GF-D8 (cell line): ENCODE results near the gene TACSTD2.
"Not testable (repeated sequence)": the region's sequence is repeated elsewhere in the genome, so short reads cannot be mapped to it uniquely, and the experiment has no call there.

Experiments
- DNase-seq: peaks from one replicate; lab custom pipeline; 2025; lab: John Stamatoyannopoulos, UW

The TACSTD2 gene, protein sequence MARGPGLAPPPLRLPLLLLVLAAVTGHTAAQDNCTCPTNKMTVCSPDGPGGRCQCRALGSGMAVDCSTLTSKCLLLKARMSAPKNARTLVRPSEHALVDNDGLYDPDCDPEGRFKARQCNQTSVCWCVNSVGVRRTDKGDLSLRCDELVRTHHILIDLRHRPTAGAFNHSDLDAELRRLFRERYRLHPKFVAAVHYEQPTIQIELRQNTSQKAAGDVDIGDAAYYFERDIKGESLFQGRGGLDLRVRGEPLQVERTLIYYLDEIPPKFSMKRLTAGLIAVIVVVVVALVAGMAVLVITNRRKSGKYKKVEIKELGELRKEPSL

DNA sequence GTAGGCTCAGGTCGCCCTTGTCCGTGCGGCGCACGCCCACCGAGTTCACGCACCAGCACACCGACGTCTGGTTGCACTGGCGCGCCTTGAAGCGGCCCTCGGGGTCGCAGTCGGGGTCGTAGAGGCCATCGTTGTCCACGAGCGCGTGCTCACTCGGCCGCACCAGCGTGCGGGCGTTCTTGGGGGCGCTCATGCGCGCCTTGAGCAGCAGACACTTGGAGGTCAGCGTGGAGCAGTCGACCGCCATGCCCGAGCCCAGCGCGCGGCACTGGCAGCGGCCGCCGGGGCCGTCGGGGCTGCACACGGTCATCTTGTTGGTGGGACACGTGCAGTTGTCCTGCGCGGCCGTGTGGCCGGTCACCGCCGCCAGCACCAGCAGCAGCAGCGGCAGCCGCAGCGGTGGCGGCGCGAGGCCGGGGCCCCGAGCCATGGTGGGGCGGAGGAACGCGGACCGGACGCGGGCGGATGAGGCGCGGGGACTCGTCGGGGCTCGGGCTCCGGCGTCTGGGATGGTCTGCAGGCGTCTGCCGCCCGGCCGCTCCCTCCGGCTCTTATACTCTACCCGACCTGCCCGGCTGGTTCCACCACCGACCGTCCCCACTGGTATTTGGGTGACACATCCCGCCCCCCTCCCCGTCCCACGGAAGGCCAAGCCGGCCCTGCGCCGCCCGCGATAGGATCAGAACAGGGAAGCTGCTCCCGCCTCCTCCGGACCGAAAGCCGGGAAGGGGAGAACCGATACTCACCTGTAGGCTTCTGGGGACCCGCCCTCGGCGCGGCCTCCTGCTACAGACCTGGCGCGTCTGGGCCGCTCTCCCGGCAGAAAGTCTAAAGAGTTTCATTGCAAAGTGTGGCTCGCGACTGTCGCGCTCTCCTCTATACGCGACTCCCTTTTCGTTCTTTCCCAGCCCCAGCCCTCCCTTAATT lies at the start of gene TACSTD2:
Gene TACSTD2 (minus strand): TSS at position 526 of the 927 bp plus-strand sequence. CDS start 96 bp downstream, at position 430.
- no peak for DNase-seq

DNA sequence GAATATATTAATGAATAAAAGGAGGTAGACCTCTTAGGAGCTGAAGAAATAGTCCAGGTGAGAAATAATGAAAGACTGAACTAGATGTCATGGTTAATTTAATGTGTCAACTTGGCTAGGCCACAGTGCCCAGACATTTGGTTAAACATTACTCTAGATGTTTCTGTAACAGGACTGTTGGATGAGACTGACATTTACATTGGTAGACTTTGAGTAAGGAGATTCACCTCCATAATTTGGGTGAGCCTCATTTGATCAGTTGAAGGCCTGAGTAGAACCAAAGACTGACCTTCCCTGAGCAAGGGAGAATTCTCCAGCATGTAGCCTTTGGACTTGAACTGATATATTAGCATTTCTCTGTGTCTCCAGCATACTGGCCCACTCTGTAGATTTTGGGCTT lies 49.2 kb upstream of the TACSTD2 start:
- no peak for DNase-seq

DNA sequence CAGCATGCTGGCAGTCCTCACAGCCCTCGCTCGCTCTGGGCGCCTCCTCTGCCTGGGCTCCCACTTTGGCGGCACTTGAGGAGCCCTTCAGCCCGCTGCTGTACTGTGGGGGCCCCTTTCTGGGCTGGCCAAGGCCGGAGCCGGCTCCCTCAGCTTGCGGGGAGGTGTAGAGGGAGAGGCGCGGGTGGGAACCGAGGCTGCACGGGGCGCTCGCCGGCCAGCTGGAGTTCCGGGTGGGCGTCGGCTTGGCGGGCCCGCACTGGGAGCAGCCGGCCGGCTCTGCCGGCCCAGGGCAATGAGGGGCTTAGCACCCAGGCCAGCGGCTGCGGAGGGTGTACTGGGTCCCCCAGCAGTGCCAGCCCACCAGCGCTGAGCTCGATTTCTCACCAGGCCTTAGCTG lies 46.2 kb upstream of the TACSTD2 start:
- not testable (repeated sequence) for DNase-seq

DNA sequence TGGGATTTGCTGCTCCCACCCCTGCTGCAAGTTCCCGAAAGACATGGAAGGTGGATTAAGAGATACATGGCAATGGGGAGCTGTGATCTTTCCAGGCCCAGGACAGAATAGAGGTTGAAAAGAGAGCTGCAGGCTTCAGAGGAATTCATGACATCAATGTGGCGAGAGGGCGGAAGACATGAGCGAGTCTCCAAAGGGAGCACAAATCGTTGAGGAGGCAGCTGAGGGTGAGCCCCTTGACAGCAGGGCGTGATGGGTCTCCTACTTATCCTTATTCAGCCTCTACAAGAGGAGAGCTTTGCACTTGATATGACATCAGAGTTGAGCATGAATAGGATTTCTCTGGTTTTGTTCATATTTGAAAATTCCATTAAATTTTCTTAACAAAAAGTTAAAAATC lies 45.5 kb upstream of the TACSTD2 start:
- no peak for DNase-seq

DNA sequence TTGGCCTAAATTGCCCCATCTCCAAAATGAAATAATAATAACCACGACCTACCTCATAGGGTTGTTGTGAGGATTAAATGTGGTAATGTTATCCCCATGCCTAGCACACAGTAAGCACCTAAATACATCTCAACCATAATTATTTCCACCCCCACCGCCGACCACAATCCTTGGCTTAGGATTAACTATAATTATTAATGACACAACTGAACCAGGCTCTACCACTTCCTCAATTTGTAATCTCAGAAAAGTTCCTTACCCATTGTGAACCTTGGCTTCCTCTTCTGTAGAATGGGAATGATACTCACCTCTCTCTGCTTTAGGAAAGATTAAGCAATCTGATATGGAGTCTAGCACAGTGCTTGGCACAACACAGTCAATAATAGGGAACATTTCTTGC lies 44.3 kb upstream of the TACSTD2 start:
- DNase-seq, result no peak

DNA sequence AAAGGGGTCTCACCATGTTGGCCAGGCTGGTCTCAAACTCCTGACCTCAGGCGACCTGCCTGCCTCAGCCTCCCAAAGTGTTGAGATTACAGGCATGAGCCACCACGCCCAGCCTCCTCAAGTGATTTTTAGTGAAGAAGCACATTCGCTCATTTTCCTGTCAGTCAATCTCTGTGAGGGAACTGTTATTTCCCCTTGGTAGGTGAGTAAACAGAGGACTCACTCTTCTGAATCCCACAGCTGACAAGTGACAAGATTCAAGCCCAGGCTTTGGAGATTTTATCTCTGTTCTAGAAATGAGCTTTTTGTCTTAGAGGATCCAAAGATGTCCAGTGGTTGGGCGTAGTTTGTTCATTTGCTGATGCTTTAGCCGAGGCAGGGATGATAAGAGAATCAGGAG lies 43.9 kb upstream of the TACSTD2 start:
- DNase-seq, result no peak

DNA sequence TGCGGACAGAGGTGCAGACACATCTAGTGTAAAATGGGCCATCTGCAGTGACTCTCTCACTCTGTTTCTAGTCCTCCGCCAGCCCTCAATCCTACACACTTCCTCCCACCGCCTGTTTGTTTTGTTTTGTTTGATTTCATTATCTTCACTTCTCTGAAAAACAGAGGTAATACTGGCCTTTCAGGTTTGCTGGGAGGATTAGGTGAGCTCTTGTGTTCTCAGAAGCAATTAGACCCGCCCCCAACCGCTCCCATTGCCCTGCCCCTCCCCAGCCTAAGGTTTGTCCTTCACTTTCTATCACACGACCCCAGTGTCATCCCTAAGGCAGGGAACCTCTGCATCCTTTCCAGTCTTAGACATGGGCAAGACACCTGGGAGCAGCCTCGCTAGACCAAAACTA lies 43.2 kb upstream of the TACSTD2 start:
- DNase-seq, result no peak

DNA sequence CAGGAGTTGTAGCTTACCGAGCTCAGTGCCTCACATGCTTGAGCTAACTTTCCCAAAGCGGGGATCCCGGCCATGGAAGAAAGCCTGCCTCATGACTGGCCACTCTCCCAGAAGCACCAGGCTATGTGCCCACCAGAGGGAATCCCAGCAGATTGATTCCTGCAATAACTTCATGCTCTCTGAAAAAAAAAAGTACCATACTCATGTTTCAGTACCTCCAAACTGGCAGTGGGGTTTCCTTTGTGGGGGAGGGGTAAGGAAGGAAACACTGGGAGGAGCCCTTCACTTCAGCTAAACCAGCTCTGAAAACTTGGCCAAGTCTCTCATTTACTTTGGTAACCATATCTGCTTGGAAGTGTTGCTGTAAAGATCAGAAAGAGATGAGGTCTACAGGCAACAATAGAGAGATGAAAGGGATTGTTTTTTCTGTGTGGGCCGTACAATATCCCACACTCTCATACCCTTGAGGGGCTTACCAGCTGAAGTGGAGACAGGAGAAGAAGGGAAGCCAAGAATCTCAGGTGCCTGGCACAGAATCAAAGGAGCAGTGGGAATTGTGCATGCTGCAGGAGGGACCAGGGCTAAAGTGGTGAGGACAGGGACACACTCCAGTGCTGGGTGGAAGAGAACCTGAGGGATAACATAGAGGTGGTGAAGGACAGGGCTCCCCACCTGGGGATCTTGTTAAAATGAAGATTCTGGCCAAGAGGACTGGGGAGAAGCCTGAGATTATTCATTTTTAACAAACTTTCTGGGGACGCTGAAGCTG lies 42.4 kb upstream of the TACSTD2 start:
- DNase-seq, result no peak

DNA sequence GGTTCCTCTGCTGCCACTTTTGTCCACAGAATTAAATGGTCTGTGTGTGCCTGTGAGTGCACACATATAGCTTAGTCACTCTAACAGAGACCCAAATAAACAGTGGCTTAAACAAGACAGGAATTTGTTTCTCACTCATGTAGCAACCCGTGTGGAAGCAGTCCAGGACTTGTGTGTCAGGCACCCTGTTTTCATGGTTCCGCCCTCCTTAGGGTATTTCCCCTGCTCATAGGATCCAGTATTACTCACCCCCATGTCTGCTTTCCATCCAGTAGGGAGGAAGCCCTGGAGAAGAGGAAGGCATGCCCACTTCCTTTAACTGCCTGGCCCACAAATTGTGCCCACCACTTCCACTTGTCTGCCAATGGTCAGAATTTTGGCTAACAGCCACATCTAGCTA lies 41.3 kb upstream of the TACSTD2 start:
- DNase-seq, result no peak

DNA sequence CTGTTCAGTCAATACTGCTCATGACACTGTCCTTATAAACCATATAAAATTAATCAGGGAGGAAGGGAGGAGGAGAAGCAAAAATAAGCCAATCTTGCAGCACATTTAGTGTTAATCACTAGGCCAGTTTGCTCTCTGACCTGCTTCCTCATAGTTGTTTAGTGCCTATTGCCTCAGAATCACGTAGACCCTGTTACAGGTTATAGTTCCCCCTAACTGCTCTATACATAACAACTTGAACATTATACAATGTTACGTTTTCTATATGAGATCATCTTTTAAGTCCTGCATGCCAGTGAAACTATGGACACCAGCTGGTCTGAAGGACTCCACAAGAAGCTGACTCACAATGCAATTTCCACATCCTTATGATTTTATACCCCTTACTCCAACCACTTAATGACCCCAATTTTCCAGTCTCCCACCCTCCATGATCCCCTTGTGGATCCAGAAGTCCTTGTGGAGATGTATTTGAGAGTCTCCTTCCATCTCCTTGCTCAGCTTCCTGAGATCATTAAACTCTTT lies 34.9 kb upstream of the TACSTD2 start:
- DNase-seq, result no peak

DNA sequence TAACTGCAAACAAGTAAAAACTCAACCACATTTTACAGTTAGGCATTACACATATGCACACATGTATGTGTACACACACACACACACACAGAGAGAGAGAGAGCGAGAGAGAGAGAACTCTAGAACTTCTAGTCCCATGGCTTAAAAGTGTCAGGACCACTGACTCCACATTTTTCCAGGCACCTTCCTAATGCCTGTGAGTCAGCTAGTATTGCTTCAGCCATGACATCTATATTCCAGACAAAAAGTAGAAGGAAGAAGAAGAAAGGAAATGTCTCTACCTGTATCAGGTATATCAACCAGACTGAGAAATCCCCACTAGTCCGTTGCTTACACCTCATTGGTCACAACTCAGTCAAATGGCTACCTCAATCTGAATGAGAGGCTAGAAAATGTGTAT lies 31.9 kb upstream of the TACSTD2 start:
- no peak for DNase-seq

DNA sequence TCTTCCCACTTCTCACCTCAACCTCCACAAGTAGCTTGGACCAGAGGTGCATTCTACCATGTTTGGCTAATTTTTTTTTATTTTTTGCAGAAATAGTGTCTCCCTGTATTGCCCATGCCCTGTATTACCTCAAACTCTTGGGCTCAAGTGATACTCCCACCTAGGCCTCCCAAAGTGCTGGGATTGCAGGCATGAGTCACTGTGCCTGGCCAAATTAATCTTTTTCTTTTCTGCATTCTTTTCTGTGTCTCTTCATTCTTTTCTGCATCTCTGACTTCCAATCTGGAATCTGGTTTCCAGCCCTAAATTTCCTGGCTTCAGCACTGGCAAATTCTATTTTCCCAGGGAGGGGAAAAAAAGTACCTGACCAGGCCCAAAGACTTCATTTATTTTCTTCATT lies 31.2 kb upstream of the TACSTD2 start:
- no peak for DNase-seq

DNA sequence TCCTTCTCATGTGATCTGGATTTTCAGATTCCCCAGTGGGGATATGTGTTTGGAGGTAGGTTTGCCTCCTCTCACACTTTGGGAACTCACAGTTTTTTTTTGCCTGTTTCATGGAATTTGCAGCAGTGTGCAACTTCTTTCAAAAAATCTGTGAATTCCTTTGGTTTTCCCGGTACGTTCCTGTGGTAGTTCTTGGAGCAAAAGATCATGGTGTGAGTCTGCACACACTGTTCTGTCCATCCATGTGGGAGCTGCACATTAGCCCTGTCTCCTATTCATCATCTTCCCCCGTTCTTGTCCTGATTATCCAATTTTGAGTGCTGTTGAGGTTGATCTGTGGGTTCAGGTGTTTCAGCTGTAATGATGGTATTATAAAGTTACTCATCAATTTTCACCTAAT lies 30.3 kb upstream of the TACSTD2 start:
- DNase-seq, result no peak

DNA sequence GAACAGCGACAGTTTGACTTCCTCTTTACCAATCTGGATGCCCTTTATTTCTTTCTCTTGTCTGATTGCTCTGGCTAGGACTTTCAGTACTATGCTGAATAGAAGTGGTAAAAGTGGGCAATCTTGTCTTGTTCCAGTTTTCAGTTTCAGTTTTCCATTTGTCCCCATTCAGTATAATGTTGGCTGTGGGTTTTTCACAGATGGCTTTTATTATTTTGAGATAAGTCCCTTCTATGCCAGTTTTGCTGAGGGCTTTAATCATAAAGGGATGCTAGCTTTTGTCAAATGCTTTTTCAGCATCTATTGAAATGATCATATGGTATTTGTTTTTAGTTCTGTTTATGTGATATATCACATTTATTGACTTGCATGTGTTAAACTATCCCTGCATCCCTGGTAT lies 24.9 kb upstream of the TACSTD2 start:
- not testable (repeated sequence) for DNase-seq

DNA sequence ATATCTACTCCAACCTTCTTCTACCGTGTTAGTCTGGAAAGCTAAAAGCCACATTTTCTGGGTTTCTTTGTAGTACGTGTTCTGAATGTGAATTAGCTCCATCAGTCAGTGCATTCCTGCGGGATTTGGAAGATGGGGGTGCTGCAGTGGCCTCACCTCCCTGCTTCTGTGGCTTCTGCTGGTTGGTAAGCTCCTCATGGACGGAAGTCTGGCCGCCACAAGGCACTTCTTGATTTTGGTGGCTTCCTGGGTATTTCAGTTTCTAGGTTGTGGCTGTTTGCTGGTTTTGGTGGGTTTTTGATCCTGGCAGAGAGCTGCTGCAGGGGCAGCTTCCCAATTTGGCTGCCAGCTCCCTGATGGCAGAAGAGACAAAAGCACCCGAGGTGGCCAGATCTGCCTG lies 20.9 kb upstream of the TACSTD2 start:
- no peak for DNase-seq

DNA sequence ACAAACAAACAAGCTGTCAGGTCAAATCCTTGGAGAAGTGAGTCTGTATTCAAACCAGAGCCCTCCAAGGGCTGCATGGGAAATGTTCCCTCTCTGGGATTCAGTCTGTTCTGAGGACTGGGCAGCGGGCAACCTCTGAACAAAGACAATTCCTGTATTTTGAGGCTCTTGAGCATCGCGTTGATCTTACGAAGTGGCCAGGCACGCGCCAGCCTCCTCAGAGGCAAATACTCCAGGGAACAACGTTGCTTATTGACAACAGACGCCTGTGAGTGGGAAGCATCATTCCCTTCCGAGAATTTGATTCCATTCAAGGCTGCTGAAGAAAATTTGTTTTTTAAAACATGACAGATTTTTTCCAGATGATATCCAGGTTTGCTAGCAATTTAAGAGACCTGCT lies 20.0 kb upstream of the TACSTD2 start:
- no peak for DNase-seq

DNA sequence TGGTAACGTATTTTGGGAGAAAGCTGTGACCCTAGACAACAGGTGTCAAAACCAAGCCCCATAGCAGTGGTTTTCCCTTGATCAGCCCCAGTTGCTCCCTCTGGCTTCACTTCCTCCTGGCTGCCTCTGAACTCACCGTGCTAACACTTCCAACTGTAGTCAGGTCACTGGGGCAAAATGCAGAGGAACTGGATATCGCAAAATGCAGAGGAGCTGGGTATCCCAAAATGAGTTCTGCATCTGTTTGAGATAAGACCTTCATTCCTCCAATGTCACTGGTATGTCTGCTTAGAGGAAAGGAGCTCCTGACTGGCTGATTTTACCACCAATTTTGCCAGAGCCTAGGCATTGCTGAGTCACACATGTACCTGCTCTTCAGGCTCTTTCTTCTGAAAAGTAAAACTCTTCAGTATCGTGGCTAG lies 19.6 kb upstream of the TACSTD2 start:
- DNase-seq, result no peak

DNA sequence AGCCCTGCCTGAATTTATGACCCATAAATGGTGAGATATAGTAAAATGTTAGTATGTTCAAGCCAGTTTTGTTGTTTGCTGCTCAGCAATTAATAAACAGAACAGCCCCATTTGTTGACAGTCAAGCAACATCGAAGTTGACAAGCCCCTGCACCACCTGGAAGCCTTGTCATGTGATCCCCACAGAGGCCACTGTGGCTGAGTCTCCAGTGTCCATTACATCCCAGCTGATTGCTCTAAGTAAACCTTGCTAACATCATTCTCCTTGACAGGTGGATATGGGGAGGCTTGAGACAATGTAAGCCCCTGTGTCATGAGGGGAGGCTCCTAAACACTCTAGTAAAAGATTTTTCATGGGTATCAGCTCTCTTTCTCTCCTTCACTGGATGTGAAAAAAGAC lies 17.5 kb upstream of the TACSTD2 start:
- DNase-seq, result no peak

DNA sequence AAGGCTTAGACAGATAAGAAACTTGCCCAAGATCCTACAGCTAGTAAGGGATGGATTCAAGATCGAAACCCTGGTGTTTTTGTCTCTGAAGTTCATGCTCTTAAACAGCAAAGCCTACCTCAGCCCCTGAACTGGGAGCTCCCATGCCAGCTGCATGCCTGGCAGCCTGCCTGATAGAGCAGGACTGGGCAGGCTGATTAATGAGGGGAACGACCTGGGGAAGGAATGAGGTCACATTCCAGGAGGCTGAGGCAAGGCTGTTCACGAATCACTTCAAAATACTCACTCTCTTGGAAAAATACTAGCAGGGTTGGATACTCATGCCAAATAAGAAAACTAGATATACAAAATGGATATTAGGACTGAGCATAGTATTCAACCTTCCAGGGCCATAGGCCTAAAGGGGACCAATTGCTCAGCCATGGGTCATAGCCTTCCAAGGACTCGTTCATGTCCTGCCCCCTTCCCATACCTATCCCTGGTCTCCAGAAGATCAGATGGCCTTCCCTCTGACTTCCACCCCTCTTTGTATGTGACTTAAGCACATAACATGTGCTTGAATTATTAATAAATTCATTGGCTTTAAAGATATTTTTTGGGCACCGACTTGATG lies 15.6 kb upstream of the TACSTD2 start:
- no peak for DNase-seq

DNA sequence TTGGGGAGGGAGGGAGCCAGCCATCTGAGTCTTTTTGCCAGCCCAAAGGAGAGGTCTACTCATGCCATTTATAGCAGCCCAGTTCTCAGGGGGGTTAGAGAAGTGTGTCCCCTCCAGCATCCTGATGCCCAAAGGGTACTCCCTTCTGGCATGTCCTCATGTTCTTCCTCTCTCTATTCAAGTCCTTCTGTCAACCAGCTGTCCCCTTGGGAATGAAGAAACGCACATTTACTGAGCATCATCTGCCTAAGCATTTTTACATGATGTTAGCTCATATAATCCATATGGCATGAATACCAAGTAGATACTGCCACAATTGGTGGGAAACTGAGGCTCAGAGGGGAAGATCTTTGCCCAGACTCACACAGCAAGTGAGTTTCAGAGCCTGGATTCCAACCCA lies 14.8 kb upstream of the TACSTD2 start:
- no peak for DNase-seq

DNA sequence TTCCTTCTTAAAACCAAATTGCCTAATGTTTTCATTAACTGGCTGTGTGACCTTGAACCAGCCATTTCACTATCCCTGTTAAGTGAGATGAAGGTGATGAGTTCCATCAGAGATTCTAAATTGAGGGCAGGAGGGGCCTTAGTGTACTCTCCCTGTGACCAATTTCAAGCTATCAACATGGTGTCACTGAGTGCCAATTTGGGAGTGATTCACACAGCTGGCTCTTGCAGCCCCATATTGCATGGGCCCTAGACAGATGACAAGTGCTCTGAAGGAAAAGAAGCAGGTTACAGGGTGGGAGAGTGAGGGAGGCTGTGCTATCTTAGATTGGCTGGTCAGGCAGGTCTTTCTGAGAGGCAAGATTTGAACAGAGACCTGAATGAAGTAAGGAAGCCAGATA lies 13.0 kb upstream of the TACSTD2 start:
- DNase-seq, result no peak

DNA sequence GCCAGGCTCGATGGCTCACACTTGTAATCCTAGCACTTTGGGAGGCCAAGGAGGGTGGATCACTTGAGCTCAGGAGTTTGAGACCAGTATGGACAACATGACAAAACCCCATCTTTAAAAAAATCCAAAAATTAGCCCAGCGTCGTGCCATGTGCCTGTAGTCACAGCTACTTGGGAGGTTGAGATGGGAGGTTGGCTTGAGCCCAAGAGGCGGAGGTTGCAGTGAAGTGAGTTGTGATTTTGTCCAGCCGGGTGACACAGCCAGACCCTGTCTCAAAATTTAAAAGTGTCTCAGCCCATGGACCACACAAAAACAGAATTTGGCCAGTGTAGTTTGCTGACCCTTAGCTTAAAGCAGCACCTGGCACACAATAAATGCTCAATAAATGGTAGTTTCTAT lies 11.3 kb upstream of the TACSTD2 start:
- no peak for DNase-seq
